ENCODE data around the gene IGF2R. TPM values are rescaled to one million over a fixed set of nuclear protein-coding genes. Genes with fewer than 3 reads are reported as not detected.

IGF2R gene
- total and polyA plus RNA-seq, 2 of the 13 experiments (the other 11 are each of a cell fraction or from before 2014, with no cell fraction given): 38.3 to 70.0 TPM

DNA sequence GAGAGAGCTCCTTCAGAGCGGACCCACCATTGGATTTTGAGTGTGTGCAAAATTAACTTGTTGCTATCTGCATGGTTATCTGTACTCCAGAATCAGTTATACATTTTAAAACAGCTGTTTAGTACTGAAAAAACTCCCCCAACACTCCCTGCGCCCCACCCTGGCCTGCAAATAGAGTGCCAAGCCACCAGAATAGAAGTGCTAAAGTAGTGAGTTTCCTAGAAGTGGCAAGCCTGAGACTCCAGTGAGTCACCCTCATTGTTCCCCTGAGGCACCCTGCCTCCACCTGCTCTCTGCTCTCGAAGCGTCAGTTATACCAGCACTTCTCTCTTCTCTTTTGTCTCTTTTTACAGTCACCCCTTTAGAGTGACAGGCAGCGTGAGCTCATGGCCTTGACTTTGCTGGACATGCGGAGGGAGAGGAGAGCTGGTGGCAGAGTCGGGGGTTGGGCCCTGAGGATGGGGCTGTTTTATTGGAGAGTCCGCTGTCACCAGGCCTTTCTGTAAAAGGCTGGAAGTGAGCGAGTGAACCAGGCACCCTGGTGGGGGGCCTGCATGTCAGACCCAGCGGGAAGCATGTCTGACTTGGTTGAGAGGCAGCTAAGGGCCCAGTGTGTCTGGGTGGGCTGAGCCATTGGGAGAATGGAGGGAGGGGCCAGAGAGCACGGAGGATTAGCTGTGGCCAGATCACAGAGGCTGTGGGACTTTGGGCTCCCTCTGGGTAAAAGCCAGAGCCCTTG is 10.4 kb downstream of the IGF2R start (continued):
- TF ChIP-seq, protein P1, sequence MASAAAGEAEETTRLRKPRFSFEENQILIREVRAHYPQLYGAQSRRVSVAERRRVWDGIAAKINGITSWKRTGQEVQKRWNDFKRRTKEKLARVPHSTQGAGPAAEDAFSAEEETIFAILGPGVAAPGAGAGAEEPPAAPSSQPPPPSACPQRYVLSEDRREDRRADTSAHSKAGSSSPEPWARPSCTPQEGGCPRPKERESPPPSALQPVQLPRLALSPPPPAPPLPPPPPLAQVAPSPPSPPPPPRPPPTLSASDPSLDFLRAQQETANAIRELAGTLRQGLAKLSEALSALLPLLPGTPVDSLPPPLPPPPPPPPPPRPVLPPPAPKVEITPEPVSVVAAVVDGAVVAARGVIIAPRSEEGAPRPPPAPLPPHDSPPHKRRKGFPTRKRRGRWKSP (CRISPR knock-in tag; IDR thresholded peaks at IDR 0.05): no peak; the same call in 1 of the 2 replicates
- TF ChIP-seq ZBTB20 (CRISPR knock-in tag; IDR thresholded peaks at IDR 0.05; ENCODE audit: borderline replicate concordance, low read depth) (peak; percentile 33; the same call in 1 of the 2 replicates), FOXA3 (CRISPR knock-in tag; IDR thresholded peaks at IDR 0.05) (peak; percentile 17; the same call in 1 of the 2 replicates), SP5 (CRISPR knock-in tag; IDR thresholded peaks at IDR 0.05; ENCODE audit: borderline replicate concordance, low read depth) (no peak), HOXA5 (CRISPR knock-in tag; IDR thresholded peaks at IDR 0.05) (no peak), ZNF317 (CRISPR knock-in tag; IDR thresholded peaks at IDR 0.05) (peak; percentile 56; the same call in 1 of the 2 replicates), ZNF556 (CRISPR knock-in tag; IDR thresholded peaks at IDR 0.05; ENCODE audit: borderline replicate concordance) (0 out of 2 replicates have a peak, but pooled peaks have one; percentile 30), YEATS2 (CRISPR knock-in tag; IDR thresholded peaks at IDR 0.05; ENCODE audit: borderline replicate concordance) (no peak), NR2F2 (IDR thresholded peaks at IDR 0.05; ENCODE audit: borderline replicate concordance, low read depth) (no peak), SMAD9 (CRISPR knock-in tag; IDR thresholded peaks at IDR 0.05) (no peak), ZNF3 (CRISPR knock-in tag; IDR thresholded peaks at IDR 0.05) (no peak), MED1 (CRISPR knock-in tag; IDR thresholded peaks at IDR 0.05) (no peak), ZNF282 (IDR thresholded peaks at IDR 0.05; ENCODE audit: partially characterized antibody) (no peak)
- TF ChIP-seq, protein P2, sequence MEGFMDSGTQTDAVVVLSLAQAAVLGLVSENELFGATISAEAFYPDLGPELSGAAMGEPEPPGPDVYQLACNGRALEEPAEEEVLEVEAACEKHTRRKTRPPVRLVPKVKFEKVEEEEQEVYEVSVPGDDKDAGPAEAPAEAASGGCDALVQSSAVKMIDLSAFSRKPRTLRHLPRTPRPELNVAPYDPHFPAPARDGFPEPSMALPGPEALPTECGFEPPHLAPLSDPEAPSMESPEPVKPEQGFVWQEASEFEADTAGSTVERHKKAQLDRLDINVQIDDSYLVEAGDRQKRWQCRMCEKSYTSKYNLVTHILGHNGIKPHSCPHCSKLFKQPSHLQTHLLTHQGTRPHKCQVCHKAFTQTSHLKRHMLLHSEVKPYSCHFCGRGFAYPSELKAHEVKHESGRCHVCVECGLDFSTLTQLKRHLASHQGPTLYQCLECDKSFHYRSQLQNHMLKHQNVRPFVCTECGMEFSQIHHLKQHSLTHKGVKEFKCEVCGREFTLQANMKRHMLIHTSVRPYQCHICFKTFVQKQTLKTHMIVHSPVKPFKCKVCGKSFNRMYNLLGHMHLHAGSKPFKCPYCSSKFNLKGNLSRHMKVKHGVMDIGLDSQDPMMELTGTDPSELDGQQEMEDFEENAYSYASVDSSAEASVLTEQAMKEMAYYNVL (CRISPR knock-in tag; IDR thresholded peaks at IDR 0.05; ENCODE audit: borderline replicate concordance): peak; percentile 95
- TF ChIP-seq, protein P3, sequence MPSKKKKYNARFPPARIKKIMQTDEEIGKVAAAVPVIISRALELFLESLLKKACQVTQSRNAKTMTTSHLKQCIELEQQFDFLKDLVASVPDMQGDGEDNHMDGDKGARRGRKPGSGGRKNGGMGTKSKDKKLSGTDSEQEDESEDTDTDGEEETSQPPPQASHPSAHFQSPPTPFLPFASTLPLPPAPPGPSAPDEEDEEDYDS (CRISPR knock-in tag; IDR thresholded peaks at IDR 0.05): no peak
- TF ChIP-seq, protein P4, sequence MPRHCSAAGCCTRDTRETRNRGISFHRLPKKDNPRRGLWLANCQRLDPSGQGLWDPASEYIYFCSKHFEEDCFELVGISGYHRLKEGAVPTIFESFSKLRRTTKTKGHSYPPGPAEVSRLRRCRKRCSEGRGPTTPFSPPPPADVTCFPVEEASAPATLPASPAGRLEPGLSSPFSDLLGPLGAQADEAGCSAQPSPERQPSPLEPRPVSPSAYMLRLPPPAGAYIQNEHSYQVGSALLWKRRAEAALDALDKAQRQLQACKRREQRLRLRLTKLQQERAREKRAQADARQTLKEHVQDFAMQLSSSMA (CRISPR knock-in tag; IDR thresholded peaks at IDR 0.05): no peak
- TF ChIP-seq, protein P5, sequence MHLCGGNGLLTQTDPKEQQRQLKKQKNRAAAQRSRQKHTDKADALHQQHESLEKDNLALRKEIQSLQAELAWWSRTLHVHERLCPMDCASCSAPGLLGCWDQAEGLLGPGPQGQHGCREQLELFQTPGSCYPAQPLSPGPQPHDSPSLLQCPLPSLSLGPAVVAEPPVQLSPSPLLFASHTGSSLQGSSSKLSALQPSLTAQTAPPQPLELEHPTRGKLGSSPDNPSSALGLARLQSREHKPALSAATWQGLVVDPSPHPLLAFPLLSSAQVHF (CRISPR knock-in tag; IDR thresholded peaks at IDR 0.05): no peak
- TF ChIP-seq, protein P6, sequence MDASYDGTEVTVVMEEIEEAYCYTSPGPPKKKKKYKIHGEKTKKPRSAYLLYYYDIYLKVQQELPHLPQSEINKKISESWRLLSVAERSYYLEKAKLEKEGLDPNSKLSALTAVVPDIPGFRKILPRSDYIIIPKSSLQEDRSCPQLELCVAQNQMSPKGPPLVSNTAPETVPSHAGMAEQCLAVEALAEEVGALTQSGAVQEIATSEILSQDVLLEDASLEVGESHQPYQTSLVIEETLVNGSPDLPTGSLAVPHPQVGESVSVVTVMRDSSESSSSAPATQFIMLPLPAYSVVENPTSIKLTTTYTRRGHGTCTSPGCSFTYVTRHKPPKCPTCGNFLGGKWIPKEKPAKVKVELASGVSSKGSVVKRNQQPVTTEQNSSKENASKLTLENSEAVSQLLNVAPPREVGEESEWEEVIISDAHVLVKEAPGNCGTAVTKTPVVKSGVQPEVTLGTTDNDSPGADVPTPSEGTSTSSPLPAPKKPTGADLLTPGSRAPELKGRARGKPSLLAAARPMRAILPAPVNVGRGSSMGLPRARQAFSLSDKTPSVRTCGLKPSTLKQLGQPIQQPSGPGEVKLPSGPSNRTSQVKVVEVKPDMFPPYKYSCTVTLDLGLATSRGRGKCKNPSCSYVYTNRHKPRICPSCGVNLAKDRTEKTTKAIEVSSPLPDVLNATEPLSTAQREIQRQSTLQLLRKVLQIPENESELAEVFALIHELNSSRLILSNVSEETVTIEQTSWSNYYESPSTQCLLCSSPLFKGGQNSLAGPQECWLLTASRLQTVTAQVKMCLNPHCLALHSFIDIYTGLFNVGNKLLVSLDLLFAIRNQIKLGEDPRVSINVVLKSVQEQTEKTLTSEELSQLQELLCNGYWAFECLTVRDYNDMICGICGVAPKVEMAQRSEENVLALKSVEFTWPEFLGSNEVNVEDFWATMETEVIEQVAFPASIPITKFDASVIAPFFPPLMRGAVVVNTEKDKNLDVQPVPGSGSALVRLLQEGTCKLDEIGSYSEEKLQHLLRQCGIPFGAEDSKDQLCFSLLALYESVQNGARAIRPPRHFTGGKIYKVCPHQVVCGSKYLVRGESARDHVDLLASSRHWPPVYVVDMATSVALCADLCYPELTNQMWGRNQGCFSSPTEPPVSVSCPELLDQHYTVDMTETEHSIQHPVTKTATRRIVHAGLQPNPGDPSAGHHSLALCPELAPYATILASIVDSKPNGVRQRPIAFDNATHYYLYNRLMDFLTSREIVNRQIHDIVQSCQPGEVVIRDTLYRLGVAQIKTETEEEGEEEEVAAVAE (CRISPR knock-in tag; IDR thresholded peaks at IDR 0.05; ENCODE audit: borderline replicate concordance): peak; percentile 58; the same call in 1 of the 2 replicates
- TF ChIP-seq, protein P7, sequence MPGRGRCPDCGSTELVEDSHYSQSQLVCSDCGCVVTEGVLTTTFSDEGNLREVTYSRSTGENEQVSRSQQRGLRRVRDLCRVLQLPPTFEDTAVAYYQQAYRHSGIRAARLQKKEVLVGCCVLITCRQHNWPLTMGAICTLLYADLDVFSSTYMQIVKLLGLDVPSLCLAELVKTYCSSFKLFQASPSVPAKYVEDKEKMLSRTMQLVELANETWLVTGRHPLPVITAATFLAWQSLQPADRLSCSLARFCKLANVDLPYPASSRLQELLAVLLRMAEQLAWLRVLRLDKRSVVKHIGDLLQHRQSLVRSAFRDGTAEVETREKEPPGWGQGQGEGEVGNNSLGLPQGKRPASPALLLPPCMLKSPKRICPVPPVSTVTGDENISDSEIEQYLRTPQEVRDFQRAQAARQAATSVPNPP (CRISPR knock-in tag; IDR thresholded peaks at IDR 0.05): no peak

All from HepG2 (cell line).